HFF-Myc (cell line): Measurements from ENCODE around the gene SVBP.
"Not testable (repeated sequence)": the region's sequence is repeated elsewhere in the genome, so short reads cannot be mapped to it uniquely, and the experiment has no call there.

Experiments used
- DNase-seq: peaks from one replicate; pipeline ENCODE4 v3.0.0-alpha.2; 2011; ENCODE audit warnings: low read depth; ENCODE audit errors: extremely low read depth
- H3K4me3 ChIP-seq: replicated peaks from 2 replicates; pipeline ENCODE4 v1.5.1; 2011; ENCODE audit warnings: low read depth, mild to moderate bottlenecking, control low read depth, low read length
- CTCF ChIP-seq: IDR thresholded peaks from 2 replicates; pipeline ENCODE4 v1.5.1; 2012; ENCODE audit warnings: mild to moderate bottlenecking, low read depth, low read length, control low read depth; ENCODE audit errors: missing control alignments

Gene SVBP

GRCh38 chr1:42816585-42817439, at the start of gene SVBP, which contains the start of gene ERMAP:
SVBP (minus strand) TSS chr1:42817397; CDS start chr1:42816544, 853 bp downstream.
ERMAP (plus strand) TSS chr1:42817122; CDS start chr1:42830449, 13,327 bp downstream.
- peak; percentile 36 for DNase-seq
- no peak for TF ChIP-seq CTCF
- peak within 1 kb of the TSS; percentile 59 for H3K4me3 ChIP-seq

- no peak for TF ChIP-seq CTCF
- no peak for DNase-seq
- H3K4me3 ChIP-seq, result no peak overlapping the region
Observed at GRCh38 chr1:42866549-42866948, 49.4 kb upstream of the SVBP start.

- DNase-seq, result no peak
- H3K4me3 ChIP-seq, result no peak overlapping the region
Observed at GRCh38 chr1:42861014-42861399, 43.8 kb upstream of the SVBP start.

GRCh38 chr1:42860339-42861013, 43.3 kb upstream of the SVBP start:
- no peak for TF ChIP-seq CTCF
- H3K4me3 ChIP-seq, result no peak overlapping the region
- DNase-seq, result no peak

More at GRCh38 chr1:42861014-42861399, 43.8 kb upstream of the SVBP start:
- TF ChIP-seq CTCF, result no peak

- not testable (repeated sequence) for DNase-seq, H3K4me3 ChIP-seq
Observed at GRCh38 chr1:42859366-42859765, 42.2 kb upstream of the SVBP start.

GRCh38 chr1:42856554-42856953, 39.4 kb upstream of the SVBP start:
- not testable (repeated sequence) for DNase-seq, H3K4me3 ChIP-seq

GRCh38 chr1:42853116-42853884, 36.1 kb upstream of the SVBP start:
- no peak overlapping the region for H3K4me3 ChIP-seq
- DNase-seq, result no peak
- no peak for TF ChIP-seq CTCF
